ENCODE results near the gene POLD2.

POLD2 gene

DNA sequence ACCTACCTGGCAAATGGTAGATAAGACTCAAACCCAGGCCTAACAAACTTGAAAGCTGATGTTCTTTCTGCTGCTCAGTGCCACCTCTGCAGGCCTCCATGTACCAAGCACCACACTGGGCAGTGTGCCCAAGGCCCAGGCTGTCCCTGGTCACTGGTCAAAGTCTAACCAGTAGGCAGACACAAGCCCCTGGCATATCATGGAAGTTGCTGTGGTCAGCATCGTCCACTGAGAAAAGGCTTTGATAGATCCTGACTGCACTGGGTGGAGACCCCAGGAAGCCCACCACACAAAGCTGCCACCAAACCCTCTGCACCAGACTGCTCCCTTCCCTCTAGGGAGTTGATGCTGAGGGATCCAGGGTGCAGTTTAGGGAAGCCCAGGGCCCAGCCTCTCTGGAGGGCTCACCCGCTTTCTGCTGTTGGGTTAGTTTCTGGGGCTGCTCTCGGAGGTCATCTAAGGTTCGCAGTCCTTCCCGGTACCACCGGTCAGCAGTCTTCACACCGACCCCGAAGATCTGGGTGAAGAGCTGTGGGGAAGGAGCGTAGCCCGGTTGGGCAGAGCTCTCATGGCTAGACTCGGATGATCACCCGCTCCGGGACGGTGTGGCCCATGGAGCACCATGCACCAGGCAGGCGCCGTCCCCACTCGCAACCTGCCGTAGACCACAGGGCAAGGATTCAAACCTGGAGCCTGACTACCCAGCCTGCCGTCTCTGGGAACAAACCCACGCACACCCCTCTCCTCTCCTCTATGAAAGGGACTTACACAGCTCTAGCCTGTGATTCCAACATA is 47.0 kb downstream of the POLD2 start:
- H3K4me1 ChIP-seq (ENCODE audit: insufficient read depth, low read length, poor library complexity, severe bottlenecking): peaks cover 46% of the 10 kb centered on the region
- H3K27me3 ChIP-seq (ENCODE audit: insufficient read depth, low read length, poor library complexity, severe bottlenecking): no peaks in the 10 kb centered on the region
- H3K79me2 ChIP-seq (ENCODE audit: insufficient read depth, low read length): peaks cover 43% of the 10 kb centered on the region
- H3K4me3 ChIP-seq (ENCODE audit: low read length, poor library complexity, severe bottlenecking): no peak overlapping the region
- H2AFZ ChIP-seq (ENCODE audit: low read length): no peak overlapping the region
- peaks cover 50% of the 10 kb centered on the region; the same call in 1 of the 2 replicates for H3K36me3 ChIP-seq (ENCODE audit: insufficient read depth, low read length)
- no peaks in the 10 kb centered on the region for H3K9me3 ChIP-seq (ENCODE audit: insufficient read depth, low read depth, low read length)
- H3K4me2 ChIP-seq (ENCODE audit: low read depth, low read length, poor library complexity, severe bottlenecking): no peak overlapping the region
- no peaks in the 10 kb centered on the region for H3F3A ChIP-seq (ENCODE audit: low read depth)
- peaks cover 17% of the 10 kb centered on the region for H4K20me1 ChIP-seq (ENCODE audit: insufficient read depth, low read length, poor library complexity, severe bottlenecking)
- no peaks in the 10 kb centered on the region for H3K9me2 ChIP-seq (replicated peaks; ENCODE audit: low read depth, low read length)
- H3K9ac ChIP-seq (ENCODE audit: low read depth, low read length, poor library complexity, severe bottlenecking): no peak overlapping the region
- TF ChIP-seq, protein P1, sequence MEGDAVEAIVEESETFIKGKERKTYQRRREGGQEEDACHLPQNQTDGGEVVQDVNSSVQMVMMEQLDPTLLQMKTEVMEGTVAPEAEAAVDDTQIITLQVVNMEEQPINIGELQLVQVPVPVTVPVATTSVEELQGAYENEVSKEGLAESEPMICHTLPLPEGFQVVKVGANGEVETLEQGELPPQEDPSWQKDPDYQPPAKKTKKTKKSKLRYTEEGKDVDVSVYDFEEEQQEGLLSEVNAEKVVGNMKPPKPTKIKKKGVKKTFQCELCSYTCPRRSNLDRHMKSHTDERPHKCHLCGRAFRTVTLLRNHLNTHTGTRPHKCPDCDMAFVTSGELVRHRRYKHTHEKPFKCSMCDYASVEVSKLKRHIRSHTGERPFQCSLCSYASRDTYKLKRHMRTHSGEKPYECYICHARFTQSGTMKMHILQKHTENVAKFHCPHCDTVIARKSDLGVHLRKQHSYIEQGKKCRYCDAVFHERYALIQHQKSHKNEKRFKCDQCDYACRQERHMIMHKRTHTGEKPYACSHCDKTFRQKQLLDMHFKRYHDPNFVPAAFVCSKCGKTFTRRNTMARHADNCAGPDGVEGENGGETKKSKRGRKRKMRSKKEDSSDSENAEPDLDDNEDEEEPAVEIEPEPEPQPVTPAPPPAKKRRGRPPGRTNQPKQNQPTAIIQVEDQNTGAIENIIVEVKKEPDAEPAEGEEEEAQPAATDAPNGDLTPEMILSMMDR (conservative IDR thresholded peaks at IDR 0.05; ENCODE audit: low read length): no peak
- no peak for TF ChIP-seq EZH2phosphoT487 (IDR thresholded peaks at IDR 0.05; ENCODE audit: borderline replicate concordance)

DNA sequence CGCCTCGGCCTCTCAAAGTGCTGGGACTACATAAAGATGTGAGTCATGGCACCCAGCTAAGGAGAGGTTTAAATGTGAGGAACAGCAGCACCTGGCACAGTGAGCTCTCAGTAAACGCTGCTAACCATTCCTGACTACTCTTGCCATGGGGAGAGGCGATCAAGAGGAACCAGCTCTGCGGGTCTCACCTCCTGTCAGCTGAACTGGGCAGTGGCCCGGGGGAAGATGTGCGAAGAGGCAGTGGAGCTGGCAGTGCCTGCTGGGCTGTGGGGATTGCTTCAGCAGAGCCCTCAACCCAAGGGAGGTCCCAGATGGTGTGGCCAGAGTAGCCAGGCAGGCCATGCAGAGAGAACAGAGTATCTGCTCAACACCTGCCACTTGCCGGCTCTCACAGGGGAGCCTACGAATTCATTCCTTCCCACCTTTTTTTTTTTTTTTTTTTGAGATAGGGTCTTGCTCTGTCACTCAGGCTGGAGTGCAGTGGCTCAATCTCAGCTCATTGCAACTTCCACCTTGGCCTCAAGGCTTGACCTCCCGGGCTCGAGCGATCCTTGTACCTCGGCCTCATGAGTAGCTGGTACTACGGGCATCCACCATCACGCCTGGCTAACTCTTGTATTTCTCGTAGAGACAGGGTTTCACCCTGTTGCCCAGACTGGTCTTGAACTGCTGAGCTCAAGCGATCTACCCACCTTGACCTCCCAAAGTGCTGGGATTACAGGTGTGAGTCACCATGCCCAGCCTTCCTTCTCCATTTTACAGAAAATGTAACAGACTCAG is 47.9 kb downstream of the POLD2 start:
- H3K27me3 ChIP-seq (ENCODE audit: insufficient read depth, low read length, poor library complexity, severe bottlenecking): no peaks in the 10 kb centered on the region
- H3K9me3 ChIP-seq (ENCODE audit: insufficient read depth, low read depth, low read length): no peaks in the 10 kb centered on the region
- H3K9ac ChIP-seq (ENCODE audit: low read depth, low read length, poor library complexity, severe bottlenecking): no peak overlapping the region
- H2AFZ ChIP-seq (ENCODE audit: low read length): no peak overlapping the region
- H3F3A ChIP-seq (ENCODE audit: low read depth): no peaks in the 10 kb centered on the region
- H3K79me2 ChIP-seq (ENCODE audit: insufficient read depth, low read length): peaks cover 35% of the 10 kb centered on the region
- H3K9me2 ChIP-seq (replicated peaks; ENCODE audit: low read depth, low read length): no peaks in the 10 kb centered on the region
- no peak overlapping the region for H3K4me3 ChIP-seq (ENCODE audit: low read length, poor library complexity, severe bottlenecking)
- peaks cover 10% of the 10 kb centered on the region for H4K20me1 ChIP-seq (ENCODE audit: insufficient read depth, low read length, poor library complexity, severe bottlenecking)
- peaks cover 38% of the 10 kb centered on the region for H3K4me1 ChIP-seq (ENCODE audit: insufficient read depth, low read length, poor library complexity, severe bottlenecking)
- no peak overlapping the region for H3K4me2 ChIP-seq (ENCODE audit: low read depth, low read length, poor library complexity, severe bottlenecking)
- H3K36me3 ChIP-seq (ENCODE audit: insufficient read depth, low read length): peaks cover 50% of the 10 kb centered on the region; the same call in 1 of the 2 replicates
- TF ChIP-seq, protein P1 (conservative IDR thresholded peaks at IDR 0.05; ENCODE audit: low read length): no peak
- TF ChIP-seq EZH2phosphoT487 (IDR thresholded peaks at IDR 0.05; ENCODE audit: borderline replicate concordance): no peak

DNA sequence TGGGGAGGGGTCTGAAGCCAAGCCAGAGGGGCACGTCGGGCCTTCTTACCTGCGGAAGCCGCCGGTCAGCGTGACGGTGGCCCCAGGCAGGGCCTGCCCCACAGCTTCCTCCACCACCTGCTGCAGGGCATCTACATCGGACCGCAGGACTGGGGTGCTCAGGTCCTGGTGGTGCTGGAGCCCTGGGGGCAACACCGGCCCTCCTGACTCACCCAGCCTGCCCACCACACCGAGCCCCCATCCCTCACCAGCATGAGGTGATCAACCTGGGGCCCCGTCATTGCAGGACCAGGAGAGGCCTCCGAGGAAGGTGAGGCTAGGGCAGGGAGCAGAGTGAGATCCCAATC is 49.0 kb downstream of the POLD2 start:
- H3K9me3 ChIP-seq (ENCODE audit: insufficient read depth, low read depth, low read length): no peaks in the 10 kb centered on the region
- peaks cover 29% of the 10 kb centered on the region for H3K4me1 ChIP-seq (ENCODE audit: insufficient read depth, low read length, poor library complexity, severe bottlenecking)
- TF ChIP-seq, protein P1 (conservative IDR thresholded peaks at IDR 0.05; ENCODE audit: low read length): no peak
- TF ChIP-seq EZH2phosphoT487 (IDR thresholded peaks at IDR 0.05; ENCODE audit: borderline replicate concordance): no peak
- H3K9ac ChIP-seq (ENCODE audit: low read depth, low read length, poor library complexity, severe bottlenecking): no peak overlapping the region
- peaks cover 50% of the 10 kb centered on the region; the same call in 1 of the 2 replicates for H3K36me3 ChIP-seq (ENCODE audit: insufficient read depth, low read length)
- no peak overlapping the region for H3K4me3 ChIP-seq (ENCODE audit: low read length, poor library complexity, severe bottlenecking)
- H3F3A ChIP-seq (ENCODE audit: low read depth): no peaks in the 10 kb centered on the region
- no peak overlapping the region for H2AFZ ChIP-seq (ENCODE audit: low read length)
- peaks cover 23% of the 10 kb centered on the region for H3K79me2 ChIP-seq (ENCODE audit: insufficient read depth, low read length)
- H3K9me2 ChIP-seq (replicated peaks; ENCODE audit: low read depth, low read length): no peaks in the 10 kb centered on the region
- H4K20me1 ChIP-seq (ENCODE audit: insufficient read depth, low read length, poor library complexity, severe bottlenecking): peaks cover 8% of the 10 kb centered on the region
- no peaks in the 10 kb centered on the region for H3K27me3 ChIP-seq (ENCODE audit: insufficient read depth, low read length, poor library complexity, severe bottlenecking)
- no peak overlapping the region for H3K4me2 ChIP-seq (ENCODE audit: low read depth, low read length, poor library complexity, severe bottlenecking)

Data from Loucy (cell line).